ENCODE results near the gene LGALS4. TPM values are rescaled to one million over a fixed set of nuclear protein-coding genes. Genes with fewer than 3 reads are reported as not detected.
"Not testable (repeated sequence)": the region's sequence is repeated elsewhere in the genome, so short reads cannot be mapped to it uniquely, and the experiment has no call there.

The LGALS4 gene
- total RNA-seq, 1 donor from 2014 or later = 0.32 TPM

DNA sequence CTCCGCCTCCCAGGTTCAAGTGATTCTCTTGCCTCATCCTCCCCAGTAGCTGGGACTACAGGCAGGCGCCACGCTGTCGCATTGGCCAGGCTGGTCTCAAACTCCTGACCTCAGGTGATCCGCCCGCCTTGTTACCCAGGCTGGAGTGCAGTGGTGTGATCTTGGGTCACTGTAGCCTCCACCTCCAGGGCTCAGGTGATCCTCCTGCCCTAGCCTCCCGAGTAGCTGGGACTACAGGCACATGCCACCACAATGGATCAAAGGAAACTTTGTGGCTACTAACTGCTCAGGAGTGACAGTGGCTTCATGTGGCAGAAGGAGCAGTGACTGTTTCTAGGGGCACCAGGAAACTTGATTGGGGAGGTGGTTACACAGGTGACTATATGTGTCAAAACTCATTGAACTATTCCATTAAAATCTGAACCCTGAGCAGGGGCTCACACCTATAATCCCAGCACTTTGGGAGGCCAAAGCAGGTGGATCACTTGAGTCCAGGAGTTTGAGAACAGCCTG is 27.5 kb downstream of the LGALS4 start:
- Histone ChIP-seq H3K27me3 (ENCODE audit: insufficient read depth, low read length) (peaks cover 7% of the 10 kb centered on the region), H3K27ac (ENCODE audit: low read depth, low read length) (no peak overlapping the region), H3K79me2 (ENCODE audit: insufficient read depth, low read length) (no peaks in the 10 kb centered on the region), H3K4me1 (ENCODE audit: insufficient read depth, low read length) (no peaks in the 10 kb centered on the region), H3K9ac (ENCODE audit: low read length) (no peak overlapping the region), H3K4me2 (ENCODE audit: low read length) (no peak overlapping the region), H3K4me3 (ENCODE audit: insufficient read depth, low read depth, low read length) (no peak overlapping the region), H4K20me1 (ENCODE audit: insufficient read depth, low read length) (no peaks in the 10 kb centered on the region), H3K9me3 (ENCODE audit: insufficient read depth, low read depth, low read length) (no peaks in the 10 kb centered on the region), H3K36me3 (ENCODE audit: insufficient read depth, low read length) (no peaks in the 10 kb centered on the region), H2AFZ (ENCODE audit: low read depth, low read length) (no peak overlapping the region)
- Mint-ChIP-seq H3K36me3 (ENCODE audit: low read depth, unreplicated experiment) (no peaks in the 10 kb centered on the region), H3K9me3 (ENCODE audit: unreplicated experiment) (peaks cover 3% of the 10 kb centered on the region), H3K4me3 (ENCODE audit: unreplicated experiment) (no peak overlapping the region), H3K27me3 (ENCODE audit: low read depth, unreplicated experiment) (peaks cover 19% of the 10 kb centered on the region), H3K27ac (ENCODE audit: unreplicated experiment) (no peak overlapping the region), H3K4me1 (ENCODE audit: low read depth, unreplicated experiment) (no peaks in the 10 kb centered on the region)
- DNase-seq (ENCODE audit: low read depth) (no peak), FAIRE-seq (no peak)
- TF ChIP-seq EZH2 (IDR thresholded peaks at IDR 0.05; ENCODE audit: insufficient read depth, low read length) = no peak
- TF ChIP-seq, protein P1, sequence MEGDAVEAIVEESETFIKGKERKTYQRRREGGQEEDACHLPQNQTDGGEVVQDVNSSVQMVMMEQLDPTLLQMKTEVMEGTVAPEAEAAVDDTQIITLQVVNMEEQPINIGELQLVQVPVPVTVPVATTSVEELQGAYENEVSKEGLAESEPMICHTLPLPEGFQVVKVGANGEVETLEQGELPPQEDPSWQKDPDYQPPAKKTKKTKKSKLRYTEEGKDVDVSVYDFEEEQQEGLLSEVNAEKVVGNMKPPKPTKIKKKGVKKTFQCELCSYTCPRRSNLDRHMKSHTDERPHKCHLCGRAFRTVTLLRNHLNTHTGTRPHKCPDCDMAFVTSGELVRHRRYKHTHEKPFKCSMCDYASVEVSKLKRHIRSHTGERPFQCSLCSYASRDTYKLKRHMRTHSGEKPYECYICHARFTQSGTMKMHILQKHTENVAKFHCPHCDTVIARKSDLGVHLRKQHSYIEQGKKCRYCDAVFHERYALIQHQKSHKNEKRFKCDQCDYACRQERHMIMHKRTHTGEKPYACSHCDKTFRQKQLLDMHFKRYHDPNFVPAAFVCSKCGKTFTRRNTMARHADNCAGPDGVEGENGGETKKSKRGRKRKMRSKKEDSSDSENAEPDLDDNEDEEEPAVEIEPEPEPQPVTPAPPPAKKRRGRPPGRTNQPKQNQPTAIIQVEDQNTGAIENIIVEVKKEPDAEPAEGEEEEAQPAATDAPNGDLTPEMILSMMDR (IDR thresholded peaks at IDR 0.05; ENCODE audit: insufficient read depth, low read depth, low read length) = no peak

DNA sequence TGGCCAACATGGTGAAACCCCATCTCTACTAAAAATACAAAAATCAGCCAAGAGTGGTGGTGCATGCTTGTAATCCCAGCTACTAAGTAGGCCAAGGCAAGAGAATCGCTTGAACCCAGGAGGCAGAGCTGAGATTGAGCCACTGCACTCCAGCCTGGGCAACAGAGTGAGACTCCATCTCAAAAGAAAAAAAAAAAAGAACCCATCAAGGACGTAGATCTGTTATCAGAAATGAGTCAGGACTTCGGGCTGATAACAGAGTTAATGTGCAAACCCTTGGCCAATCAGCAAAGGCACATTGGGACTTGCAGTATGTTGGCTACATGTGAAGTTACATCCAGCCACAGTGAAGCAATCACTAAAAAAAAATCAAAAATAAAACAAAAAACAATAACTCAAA is 28.5 kb downstream of the LGALS4 start:
- no peak for FAIRE-seq

DNA sequence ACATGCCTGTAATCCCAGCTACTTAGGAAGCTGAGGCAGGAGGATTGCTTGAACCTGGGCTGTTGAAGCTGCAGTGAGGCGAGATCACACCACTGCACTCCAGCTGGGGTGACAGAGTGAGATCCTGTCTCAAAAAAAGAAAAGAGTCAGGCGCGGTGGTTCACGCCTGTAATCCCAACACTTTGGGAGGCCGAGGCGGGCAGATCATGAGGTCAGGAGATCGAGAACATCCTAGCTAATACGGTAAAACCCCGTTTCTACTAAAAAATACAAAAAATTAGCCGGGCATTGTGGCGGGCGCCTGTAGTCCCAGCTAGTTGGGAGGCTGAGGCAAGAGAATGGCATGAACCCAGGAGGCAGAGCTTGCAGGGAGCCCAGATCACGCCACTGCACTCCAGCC is 30.5 kb downstream of the LGALS4 start:
- H3K36me3 Mint-ChIP-seq (ENCODE audit: low read depth, unreplicated experiment); H3K36me3 ChIP-seq (ENCODE audit: insufficient read depth, low read length); H3K4me3 ChIP-seq (ENCODE audit: insufficient read depth, low read depth, low read length); FAIRE-seq; H3K9ac ChIP-seq (ENCODE audit: low read length); H2AFZ ChIP-seq (ENCODE audit: low read depth, low read length); H3K27ac Mint-ChIP-seq (ENCODE audit: unreplicated experiment); H3K4me2 ChIP-seq (ENCODE audit: low read length); H3K4me1 ChIP-seq (ENCODE audit: insufficient read depth, low read length); DNase-seq (ENCODE audit: low read depth); H3K27me3 ChIP-seq (ENCODE audit: insufficient read depth, low read length); H4K20me1 ChIP-seq (ENCODE audit: insufficient read depth, low read length); H3K27ac ChIP-seq (ENCODE audit: low read depth, low read length); H3K9me3 Mint-ChIP-seq (ENCODE audit: unreplicated experiment); H3K9me3 ChIP-seq (ENCODE audit: insufficient read depth, low read depth, low read length); H3K79me2 ChIP-seq (ENCODE audit: insufficient read depth, low read length); H3K4me3 Mint-ChIP-seq (ENCODE audit: unreplicated experiment); H3K4me1 Mint-ChIP-seq (ENCODE audit: low read depth, unreplicated experiment): not testable (repeated sequence)
- H3K27me3 Mint-ChIP-seq (ENCODE audit: low read depth, unreplicated experiment) = peaks cover 28% of the 10 kb centered on the region

More for the DNA sequence above, 28.5 kb downstream of the LGALS4 start:
- no peak overlapping the region for H3K27ac Mint-ChIP-seq (ENCODE audit: unreplicated experiment)
- Histone ChIP-seq H3K4me3 (ENCODE audit: insufficient read depth, low read depth, low read length) (no peak overlapping the region), H4K20me1 (ENCODE audit: insufficient read depth, low read length) (no peaks in the 10 kb centered on the region), H3K4me2 (ENCODE audit: low read length) (no peak overlapping the region), H3K27ac (ENCODE audit: low read depth, low read length) (no peak overlapping the region), H3K9me3 (ENCODE audit: insufficient read depth, low read depth, low read length) (no peaks in the 10 kb centered on the region), H2AFZ (ENCODE audit: low read depth, low read length) (no peak overlapping the region), H3K36me3 (ENCODE audit: insufficient read depth, low read length) (no peaks in the 10 kb centered on the region), H3K27me3 (ENCODE audit: insufficient read depth, low read length) (peaks cover 7% of the 10 kb centered on the region), H3K4me1 (ENCODE audit: insufficient read depth, low read length) (no peaks in the 10 kb centered on the region), H3K79me2 (ENCODE audit: insufficient read depth, low read length) (no peaks in the 10 kb centered on the region), H3K9ac (ENCODE audit: low read length) (no peak overlapping the region)
- H3K27me3 Mint-ChIP-seq (ENCODE audit: low read depth, unreplicated experiment) = peaks cover 27% of the 10 kb centered on the region
- TF ChIP-seq EZH2 (IDR thresholded peaks at IDR 0.05; ENCODE audit: insufficient read depth, low read length) = no peak
- TF ChIP-seq, protein P1 (IDR thresholded peaks at IDR 0.05; ENCODE audit: insufficient read depth, low read depth, low read length) = no peak
- no peaks in the 10 kb centered on the region for H3K4me1 Mint-ChIP-seq (ENCODE audit: low read depth, unreplicated experiment)
- no peaks in the 10 kb centered on the region for H3K36me3 Mint-ChIP-seq (ENCODE audit: low read depth, unreplicated experiment)
- H3K9me3 Mint-ChIP-seq (ENCODE audit: unreplicated experiment) = peaks cover 3% of the 10 kb centered on the region
- H3K4me3 Mint-ChIP-seq (ENCODE audit: unreplicated experiment) = no peak overlapping the region
- peak; percentile 26 for DNase-seq (ENCODE audit: low read depth)
